Stimulated activated naive CD4-positive, alpha-beta T cell treated with Interleukin-2 at 50 U/mL for 16 hours (primary cell): ENCODE data around the gene INPP4B.

Experiments used
- DNase-seq: peaks from one replicate; lab custom pipeline; 2025; lab: John Stamatoyannopoulos, UW

The INPP4B gene

DNA sequence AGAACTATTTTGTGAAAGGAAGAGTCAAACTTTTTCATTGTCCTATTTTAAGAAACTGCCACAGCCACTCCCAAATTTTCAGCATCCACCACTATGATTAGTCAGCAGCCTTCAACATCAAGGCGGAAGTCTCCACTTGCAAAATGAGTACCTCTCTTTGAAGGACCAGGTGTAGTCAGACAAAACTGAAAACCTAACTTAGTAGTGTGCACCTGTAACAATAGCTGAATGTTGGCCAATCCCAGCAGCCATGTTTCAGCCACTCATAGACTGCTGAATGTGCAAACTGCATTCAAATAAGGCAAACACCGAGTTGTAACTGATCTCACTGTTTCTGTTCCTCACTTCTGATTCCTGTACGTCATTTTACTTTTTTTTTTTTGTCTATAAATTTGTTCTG lies 868.7 kb downstream of the INPP4B start:
- DNase-seq, result no peak
